Sigmoid colon (tissue), 7 donors: Measurements from ENCODE around the gene CIAO3. TPM values are rescaled to one million over a fixed set of nuclear protein-coding genes. Genes with fewer than 3 reads are reported as not detected.
"Not testable (repeated sequence)": the region's sequence is repeated elsewhere in the genome, so short reads cannot be mapped to it uniquely, and the experiment has no call there.

Source experiments
- DNase-seq: peaks from one replicate; pipeline ENCODE4 v3.0.0-alpha.2; 2019
- H3K27ac ChIP-seq, 4 donors: fragments of 200-600 bp; sonication (generic); one replicate each; pipeline ENCODE4 v1.5.1; 2016 to 2019; ENCODE audit warnings: mild to moderate bottlenecking in 1 of 4
- H3K27me3 ChIP-seq, 3 donors: fragments of 200-600 bp; sonication (generic); one replicate each; pipeline ENCODE4 v1.5.1; 2019; ENCODE audit warnings: mild to moderate bottlenecking in 1 of 3
- H3K36me3 ChIP-seq, 4 donors: fragments of 200-600 bp; sonication (generic); one replicate each; pipeline ENCODE4 v1.5.1; 2016 to 2019
- H3K4me1 ChIP-seq, 4 donors: fragments of 200-600 bp; sonication (generic); one replicate each; pipeline ENCODE4 v1.5.1; 2017 to 2019
- H3K4me3 ChIP-seq, 4 donors: fragments of 200-600 bp; sonication (generic); one replicate each; pipeline ENCODE4 v1.5.1; 2017 to 2019; ENCODE audit warnings: mild to moderate bottlenecking in 2 of 4, moderate library complexity in 1 of 4
- H3K9me3 ChIP-seq, 4 donors: fragments of 200-600 bp in 3 of 4; sonication (generic) in 3 of 4; one replicate each; pipeline versions ENCODE4 v1.5.1 to v1.6.1; 2013 to 2019
- CTCF ChIP-seq, 4 experiments: fragments of 450-650 bp in 3 of 4; fragments of 200-600 bp in 1 of 4; IDR thresholded peaks; one replicate each; pipeline ENCODE4 v1.5.1; 2016 to 2019; ENCODE audit warnings: antibody characterized with exemption in 4 of 4, mild to moderate bottlenecking in 3 of 4, moderate library complexity in 2 of 4
- EP300 ChIP-seq, 4 donors: sonication (generic); formaldehyde crosslinking; IDR thresholded peaks; one replicate each; pipeline ENCODE4 v1.6.1; 2017; ENCODE audit warnings: antibody characterized with exemption in 4 of 4
- POLR2A ChIP-seq, 2 donors: fragments of 450-650 bp; IDR thresholded peaks; one replicate each; pipeline ENCODE4 v1.6.1; 2016; ENCODE audit warnings: antibody characterized with exemption in 2 of 2, mild to moderate bottlenecking in 2 of 2, moderate library complexity in 2 of 2
- POLR2AphosphoS5 ChIP-seq, 4 donors: sonication (generic); formaldehyde crosslinking; IDR thresholded peaks; one replicate each; pipeline ENCODE4 v1.6.1; 2017; ENCODE audit warnings: antibody characterized with exemption in 4 of 4
- WGBS, 2 donors: extraction: QIAGEN DNeasy Blood & Tissue Kit; methylation state at CpG; one replicate each; pipeline ENCODE4 v1.1.7; 2013; 5-methylcytosine and 5-hydroxymethylcytosine counted together
- intact Hi-C: fragments of 100-400 bp; cut with DNase I; formaldehyde crosslinking; loops from one replicate; pipeline ENCODE4 v1.15.1; 2023
- polyA plus RNA-seq, 3 donors: library from polyadenylated mRNA; stranded (reverse); fragments of 200-250 nt; gene quantifications; one replicate each; pipeline ENCODE4 v1.2.3, GENCODE V29; 2013
- total RNA-seq, 4 donors: library from RNA; depleted of rRNA; stranded (reverse); fragments of >200 nt; gene quantifications; one replicate each; pipeline ENCODE4 v1.1.0, GENCODE V29; 2016
- donor health status: healthy with polysubstance abuse.
- donor health status: Bipolar disorder and iron deficiency.
- donor health status: healthy.

The CIAO3 gene
- total and polyA plus RNA-seq, 7 donors = 18.6 to 51.0 (median 25.4) TPM

- TF ChIP-seq POLR2AphosphoS5 (IDR thresholded peaks at IDR 0.05) = no peak
- TF ChIP-seq POLR2A (IDR thresholded peaks at IDR 0.05) = no peak
- no peak for TF ChIP-seq EP300 (IDR thresholded peaks at IDR 0.05)
- Histone ChIP-seq H3K27me3 (peaks cover 0 to 5% (median 0%) of the 10 kb centered on the region in 3 donors), H3K9me3 (no peaks in the 10 kb centered on the region), H3K4me1 (no peaks in the 10 kb centered on the region), H3K27ac (no peak overlapping the region), H3K36me3 (no peaks in the 10 kb centered on the region), H3K4me3 (no peak overlapping the region)
- intact Hi-C loops = no loop called here
- 72 to 80% methylated on average over 13 of the region's 13 CpGs for WGBS, 2 donors
- no peak for DNase-seq
Measured at GRCh38 chr16:746637-747036, 5.8 kb upstream of the CIAO3 start.

- Histone ChIP-seq H3K36me3 (no peaks in the 10 kb centered on the region), H3K27me3 (peaks cover 0 to 5% (median 0%) of the 10 kb centered on the region in 3 donors), H3K4me3 (no peak overlapping the region), H3K9me3 (no peaks in the 10 kb centered on the region), H3K4me1 (peaks cover 0 to 5% (median 5%) of the 10 kb centered on the region in 4 donors), H3K27ac (no peak overlapping the region)
- TF ChIP-seq EP300 (IDR thresholded peaks at IDR 0.05) (no peak), POLR2A (IDR thresholded peaks at IDR 0.05) (no peak), POLR2AphosphoS5 (IDR thresholded peaks at IDR 0.05) (no peak), CTCF (IDR thresholded peaks at IDR 0.05) (no peak)
- WGBS, 2 donors = 2 to 5% methylated on average over 14 of the region's 14 CpGs
- intact Hi-C loops = no loop called here
- no peak for DNase-seq
Measured at GRCh38 chr16:745739-746138, 4.9 kb upstream of the CIAO3 start.

- TF ChIP-seq POLR2A (IDR thresholded peaks at IDR 0.05) (no peak), EP300 (IDR thresholded peaks at IDR 0.05) (no peak), POLR2AphosphoS5 (IDR thresholded peaks at IDR 0.05) (no peak), CTCF (IDR thresholded peaks at IDR 0.05) (no peak)
- Histone ChIP-seq H3K36me3 (peaks cover 0 to 5% (median 0%) of the 10 kb centered on the region in 4 donors), H3K27me3 (peaks cover 0 to 5% (median 0%) of the 10 kb centered on the region in 3 donors), H3K27ac (no peak overlapping the region), H3K4me3 (no peak overlapping the region), H3K9me3 (no peaks in the 10 kb centered on the region), H3K4me1 (peaks cover 0 to 18% (median 15%) of the 10 kb centered on the region in 4 donors)
- intact Hi-C loops = no loop called here
- no peak for DNase-seq
- WGBS, 2 donors = 81 to 87% methylated on average over 21 of the region's 21 CpGs
Measured at GRCh38 chr16:743794-744500, 3.1 kb upstream of the CIAO3 start.

GRCh38 chr16:742894-743293, 2.1 kb upstream of the CIAO3 start:
- H3K4me1 ChIP-seq = peaks cover 0 to 18% (median 15%) of the 10 kb centered on the region in 4 donors
- H3K27ac ChIP-seq, H3K9me3 ChIP-seq, H3K4me3 ChIP-seq, DNase-seq, H3K27me3 ChIP-seq, intact Hi-C loops: not testable (repeated sequence)
- WGBS, 2 donors = 86 to 88% methylated on average over 14 of the region's 14 CpGs
- peaks cover 0 to 14% (median 2%) of the 10 kb centered on the region in 4 donors for H3K36me3 ChIP-seq

GRCh38 chr16:741986-742629, 1.3 kb upstream of the CIAO3 start:
- Histone ChIP-seq H3K36me3 (peaks cover 5 to 21% (median 8%) of the 10 kb centered on the region in 4 donors), H3K4me3 (no peak overlapping the region), H3K27me3 (peaks cover 0 to 5% (median 0%) of the 10 kb centered on the region in 3 donors), H3K4me1 (peaks cover 0 to 18% (median 15%) of the 10 kb centered on the region in 4 donors), H3K9me3 (no peaks in the 10 kb centered on the region), H3K27ac (no peak overlapping the region)
- 91 to 93% methylated on average over 15 of the region's 15 CpGs for WGBS, 2 donors
- no peak for DNase-seq
- TF ChIP-seq POLR2A (IDR thresholded peaks at IDR 0.05) = no peak
- TF ChIP-seq CTCF (IDR thresholded peaks at IDR 0.05) = no peak
- TF ChIP-seq POLR2AphosphoS5 (IDR thresholded peaks at IDR 0.05) = no peak
- TF ChIP-seq EP300 (IDR thresholded peaks at IDR 0.05) = no peak
- intact Hi-C loops = loop anchor here (2.0 kb wide), 1 partner anchor 21 kb away; the partner anchor contains the start of gene ANTKMT
